ENCODE data around the gene C16orf74.

GRCh38 chr16:85736921-85737320, 14.0 kb downstream of the C16orf74 start:
- no peak for TF ChIP-seq CTCF (IDR thresholded peaks at IDR 0.05)
- TF ChIP-seq EZH2 (IDR thresholded peaks at IDR 0.05; ENCODE audit: borderline replicate concordance, insufficient read depth, low read depth, low read length, poor library complexity, severe bottlenecking) = no peak

All from B cell (primary cell).